ENCODE measurements around the gene PTPRN2. TPM values are rescaled to one million over a fixed set of nuclear protein-coding genes. Genes with fewer than 3 reads are reported as not detected.

Gene PTPRN2
- total and polyA plus RNA-seq, 2 of the 8 experiments (the other 6 are each of a cell fraction or from before 2014, with no cell fraction given) = 2.6 to 4.5 TPM

DNA sequence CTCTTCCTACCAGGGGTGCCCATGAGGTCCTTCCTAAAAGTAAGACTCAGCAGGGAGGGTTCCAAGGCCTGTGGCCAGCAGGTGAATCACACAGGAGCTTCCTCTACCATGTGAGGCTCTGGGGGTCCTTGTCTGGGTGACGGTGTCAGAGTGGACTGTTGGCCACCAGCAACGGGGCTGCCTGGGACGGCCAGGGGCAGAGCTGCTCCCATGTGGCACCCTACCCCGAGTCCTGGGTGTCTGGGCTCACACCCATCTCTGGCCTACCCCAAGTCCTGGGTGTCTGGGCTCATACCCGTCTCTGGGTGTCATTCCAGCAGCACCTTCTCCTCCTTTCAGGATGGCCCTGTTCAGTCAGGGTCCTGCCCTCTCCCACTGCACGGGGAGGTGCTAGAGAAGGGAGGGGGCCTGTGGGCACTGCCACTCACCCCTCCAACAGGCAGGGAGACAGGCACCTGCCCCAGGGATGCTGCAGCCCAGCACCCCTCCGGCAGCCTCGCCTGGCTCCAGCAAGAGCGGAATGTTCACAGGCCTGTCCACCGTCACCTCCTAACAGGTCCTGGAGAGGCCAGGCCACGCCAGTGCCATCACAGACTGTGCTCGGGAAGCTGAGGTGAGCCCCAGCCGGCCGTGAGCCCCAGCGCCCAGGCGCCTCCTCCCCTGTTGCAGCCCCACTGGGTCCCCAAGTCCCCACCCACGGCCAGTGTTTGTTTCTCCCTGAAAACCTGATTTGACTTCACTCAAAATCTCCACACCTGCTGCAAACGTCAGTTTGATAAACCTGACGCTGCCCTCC is 143.7 kb downstream of the PTPRN2 start:
- ChIA-PET CTCF (ENCODE audit: partially characterized antibody) (interaction anchor here (1.0 to 2.0 kb wide), 9 partner anchors 9 to 204 kb away, joined by 3 to 5 read pairs (median 3); no protein-coding TSS in a partner anchor), POLR2A (ENCODE audit: partially characterized antibody) (interaction anchor here (0.7 to 1.1 kb wide), 2 partner anchors 24 to 82 kb away, joined by 3 read pairs; no protein-coding TSS in a partner anchor)
- peak overlapping the region; percentile 25 for H4K91ac ChIP-seq (replicated peaks; ENCODE audit: insufficient read length, low read length)
- peaks cover 0 to 9% (median under 1%) of the 10 kb centered on the region in 4 experiments; a peak in 5 of 7 replicates for H3K4me1 ChIP-seq (replicated peaks in 1 of 4; ENCODE audit: control insufficient read depth in 3 of 4, insufficient read depth in 4 of 4, low read length in 3 of 4)
- H4K5ac ChIP-seq (ENCODE audit: insufficient read length, low read depth, low read length) = no peak overlapping the region
- FAIRE-seq (no peak), DNase-seq (ENCODE audit: low read depth in 1 of 2, low spot score in 2 of 2) (no peak)
- H3K4ac ChIP-seq (replicated peaks; ENCODE audit: insufficient read length, low read depth, low read length) = no peak overlapping the region
- H2BK20ac ChIP-seq (ENCODE audit: low read length) = no peak overlapping the region
- no peak overlapping the region for H3K9ac ChIP-seq (replicated peaks in 1 of 4; ENCODE audit: extremely low read depth in 1 of 4, low read depth in 3 of 4, low read length in 3 of 4)
- H3K79me1 ChIP-seq (ENCODE audit: low read depth, low read length) = no peaks in the 10 kb centered on the region
- H3K14ac ChIP-seq (ENCODE audit: insufficient read length) = no peak overlapping the region
- no peak overlapping the region for H3K4me3 ChIP-seq (ENCODE audit: extremely low read depth in 1 of 4, insufficient read depth in 2 of 4, low read depth in 3 of 4, low read length in 4 of 4)
- no peak overlapping the region for H3K4me2 ChIP-seq (ENCODE audit: insufficient read depth in 1 of 2, low read depth in 2 of 2, low read length in 2 of 2)
- no peaks in the 10 kb centered on the region for H3K79me2 ChIP-seq (ENCODE audit: control insufficient read depth in 1 of 2, insufficient read depth in 2 of 2, low read length in 2 of 2)
- H4K8ac ChIP-seq (ENCODE audit: extremely low read depth, insufficient read depth, low read length) = no peak overlapping the region; the same call in 1 of the 2 replicates
- peaks cover 19% of the 10 kb centered on the region; the same call in 1 of the 2 replicates for H3K23me2 ChIP-seq (ENCODE audit: low read depth, low read length)
- no peaks in the 10 kb centered on the region for H3K36me3 ChIP-seq (ENCODE audit: control insufficient read depth in 2 of 4, insufficient read depth in 4 of 4, low read length in 3 of 4)
- WGBS, 2 experiments (ENCODE audit: extremely low coverage in 1 of 2, insufficient coverage in 1 of 2, insufficient read length in 1 of 2, insufficient replicate concordance in 2 of 2, low coverage in 1 of 2, low lambda C conversion rate in 2 of 2, missing lambda C conversion rate in 1 of 2) = 96% methylated on average over 17 of the region's 19 CpGs; no CpG with 5 or more reads in 1 of the 2 experiments
- H2BK5ac ChIP-seq (ENCODE audit: low read depth, low read length) = no peak overlapping the region
- H2AFZ ChIP-seq (ENCODE audit: low read length) = no peak overlapping the region
- peaks cover 0 to 10% of the 10 kb centered on the region in 2 experiments; a peak in 1 of 4 replicates for H3K9me3 ChIP-seq (ENCODE audit: insufficient read depth in 2 of 2, low read depth in 1 of 2, low read length in 1 of 2)
- no peak overlapping the region for H3K23ac ChIP-seq (ENCODE audit: insufficient read length)
- H2BK12ac ChIP-seq (ENCODE audit: low read depth, low read length) = no peak overlapping the region
- H3K18ac ChIP-seq (ENCODE audit: extremely low read depth, low read length) = no peak overlapping the region; the same call in none of the 2 replicates
- H4K20me1 ChIP-seq (replicated peaks in 1 of 2; ENCODE audit: control insufficient read depth in 1 of 2, insufficient read depth in 2 of 2, low read length in 2 of 2) = peaks cover 0 to 8% of the 10 kb centered on the region in 2 experiments
- H2BK120ac ChIP-seq (replicated peaks; ENCODE audit: low read depth, low read length) = no peak overlapping the region
- 0 out of 2 replicates have a peak overlapping the region, but pooled peaks have one; percentile 46 for H2BK15ac ChIP-seq (ENCODE audit: low read length)
- H3K27ac ChIP-seq (ENCODE audit: low read depth, low read length) = no peak overlapping the region
- no peak overlapping the region for H2AK5ac ChIP-seq (ENCODE audit: low read depth, low read length)
- no peaks in the 10 kb centered on the region for H3K27me3 ChIP-seq (replicated peaks in 1 of 4; ENCODE audit: control insufficient read depth in 3 of 4, extremely low read depth in 1 of 4, insufficient read depth in 3 of 4, low read length in 3 of 4)
- no peak overlapping the region for H3K56ac ChIP-seq (replicated peaks; ENCODE audit: insufficient read length, low read depth, low read length)
- no peak for TF ChIP-seq BCL11A (IDR thresholded peaks at IDR 0.05; ENCODE audit: low read depth in 2 of 2, low read length in 2 of 2)
- TF ChIP-seq, protein P1, sequence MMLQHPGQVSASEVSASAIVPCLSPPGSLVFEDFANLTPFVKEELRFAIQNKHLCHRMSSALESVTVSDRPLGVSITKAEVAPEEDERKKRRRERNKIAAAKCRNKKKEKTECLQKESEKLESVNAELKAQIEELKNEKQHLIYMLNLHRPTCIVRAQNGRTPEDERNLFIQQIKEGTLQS (IDR thresholded peaks at IDR 0.05; ENCODE audit: insufficient read depth, low read depth, low read length) = no peak
- no peak for TF ChIP-seq SRF (IDR thresholded peaks at IDR 0.05; ENCODE audit: low read depth, low read length)
- no peak for TF ChIP-seq CEBPB (IDR thresholded peaks at IDR 0.05; ENCODE audit: low read depth, low read length)
- TF ChIP-seq ASH2L (IDR thresholded peaks at IDR 0.05; ENCODE audit: low read length) = no peak
- TF ChIP-seq RFX5 (IDR thresholded peaks at IDR 0.05; ENCODE audit: borderline replicate concordance, low read depth, low read length) = no peak
- TF ChIP-seq RBBP5 (IDR thresholded peaks at IDR 0.05; ENCODE audit: borderline replicate concordance, low read depth, low read length) = no peak
- TF ChIP-seq MAFK (IDR thresholded peaks at IDR 0.05; ENCODE audit: low read depth, low read length) = no peak
- TF ChIP-seq SUZ12 (IDR thresholded peaks at IDR 0.05; ENCODE audit: low read length) = no peak
- no peak for TF ChIP-seq SP4 (IDR thresholded peaks at IDR 0.05; ENCODE audit: low read length)
- TF ChIP-seq ZNF274 (IDR thresholded peaks at IDR 0.05; ENCODE audit: borderline replicate concordance, extremely low read depth, low read length) = no peak
- no peak for TF ChIP-seq CBX5 (IDR thresholded peaks at IDR 0.05; ENCODE audit: low read depth, low read length)

Measured in H1 (cell line).